ENCODE data around the gene OR52E8.

GRCh38 chr11:5892908-5893307 is 35.4 kb upstream of the OR52E8 start, which contains the start of gene OR52E5:
- TF ChIP-seq CTCF (IDR thresholded peaks at IDR 0.05) (no peak), POLR2AphosphoS5 (IDR thresholded peaks at IDR 0.05) (no peak)
